Hepatocyte (in vitro differentiated cells): Measurements from ENCODE around the gene MCM3. TPM values are rescaled to one million over a fixed set of nuclear protein-coding genes. Genes with fewer than 3 reads are reported as not detected.

ENCODE experiments used
- DNase-seq: peaks from one replicate; pipeline ENCODE4 v3.0.0-alpha.2; 2016; ENCODE audit warnings: low spot score
- H2AFZ ChIP-seq: fragments of 200-600 bp; sonication (generic); 2 replicates; pipeline ENCODE4 v1.6.0; 2016; ENCODE audit warnings: antibody characterized with exemption, mild to moderate bottlenecking
- H3K27ac ChIP-seq: fragments of 200-600 bp; sonication (generic); 2 replicates; pipeline ENCODE4 v1.5.1; 2016; ENCODE audit warnings: mild to moderate bottlenecking
- H3K27me3 ChIP-seq: fragments of 200-600 bp; sonication (generic); 2 replicates; pipeline ENCODE4 v1.6.1; 2016
- H3K36me3 ChIP-seq: fragments of 200-600 bp; sonication (generic); replicated peaks from 2 replicates; pipeline ENCODE4 v1.5.1; 2016; ENCODE audit warnings: low read depth; ENCODE audit not compliant: insufficient read depth
- H3K4me1 ChIP-seq: fragments of 200-600 bp; sonication (generic); 2 replicates; pipeline ENCODE4 v1.5.1; 2016; ENCODE audit warnings: mild to moderate bottlenecking, moderate library complexity; ENCODE audit not compliant: insufficient read depth
- H3K4me2 ChIP-seq: fragments of 200-600 bp; sonication (generic); 2 replicates; pipeline ENCODE4 v1.6.0; 2016
- H3K4me3 ChIP-seq: fragments of 200-600 bp; sonication (generic); 2 replicates; pipeline ENCODE4 v1.5.1; 2016; ENCODE audit warnings: mild to moderate bottlenecking
- H3K79me2 ChIP-seq: fragments of 200-600 bp; sonication (generic); 2 replicates; pipeline ENCODE4 v1.6.0; 2017; ENCODE audit warnings: mild to moderate bottlenecking
- H3K9me2 ChIP-seq: fragments of 200-600 bp; sonication (generic); replicated peaks from 2 replicates; pipeline ENCODE4 v1.6.0; 2017; ENCODE audit warnings: mild to moderate bottlenecking; ENCODE audit not compliant: insufficient read depth
- H3K9me3 ChIP-seq: fragments of 200-600 bp; sonication (generic); 2 replicates; pipeline ENCODE4 v1.5.1; 2016; ENCODE audit warnings: low read depth, mild to moderate bottlenecking
- H4K20me1 ChIP-seq: fragments of 200-600 bp; sonication (generic); 2 replicates; pipeline ENCODE4 v1.6.0; 2016; ENCODE audit warnings: mild to moderate bottlenecking; ENCODE audit not compliant: insufficient read depth, poor library complexity, severe bottlenecking
- EZH2 ChIP-seq: fragments of 200-600 bp; sonication (generic); IDR thresholded peaks from 2 replicates; pipeline ENCODE4 v1.6.1; 2016; ENCODE audit warnings: antibody characterized with exemption, mild to moderate bottlenecking, borderline replicate concordance
- EZH2phosphoT487 ChIP-seq: fragments of 200-600 bp; sonication (generic); IDR thresholded peaks from one replicate; pipeline ENCODE4 v1.6.1; 2018; ENCODE audit warnings: antibody characterized with exemption, mild to moderate bottlenecking, low read depth, moderate library complexity; ENCODE audit not compliant: unreplicated experiment, severe bottlenecking
- WGBS: methylation state at CpG from one replicate; pipeline ENCODE4 v1.1.6; 2016; ENCODE audit warnings: low lambda C conversion rate; ENCODE audit errors: missing lambda C conversion rate; 5-methylcytosine and 5-hydroxymethylcytosine counted together
- polyA plus RNA-seq: library from polyadenylated mRNA; unstranded; fragments of >200 nt; fragmentation: Nextera tagmentation; extraction: Ambion mirVana; gene quantifications from 2 replicates; pipeline ENCODE4 v1.2.1, GENCODE V29; 2016
- total RNA-seq: library from RNA; depleted of rRNA; stranded (reverse); fragments of >200 nt; gene quantifications from 2 replicates; pipeline ENCODE4 v1.2.3, GENCODE V29; 2014
- TF ChIP-seq, protein P1 (sequence below): fragments of 200-600 bp; sonication (generic); IDR thresholded peaks from 2 replicates; pipeline ENCODE4 v1.5.1; 2016; ENCODE audit warnings: antibody characterized with exemption, mild to moderate bottlenecking; ENCODE audit not compliant: poor library complexity

MCM3 gene
- total and polyA plus RNA-seq, 2 experiments from 2014 or later, result 33.8 to 40.7 TPM

DNA sequence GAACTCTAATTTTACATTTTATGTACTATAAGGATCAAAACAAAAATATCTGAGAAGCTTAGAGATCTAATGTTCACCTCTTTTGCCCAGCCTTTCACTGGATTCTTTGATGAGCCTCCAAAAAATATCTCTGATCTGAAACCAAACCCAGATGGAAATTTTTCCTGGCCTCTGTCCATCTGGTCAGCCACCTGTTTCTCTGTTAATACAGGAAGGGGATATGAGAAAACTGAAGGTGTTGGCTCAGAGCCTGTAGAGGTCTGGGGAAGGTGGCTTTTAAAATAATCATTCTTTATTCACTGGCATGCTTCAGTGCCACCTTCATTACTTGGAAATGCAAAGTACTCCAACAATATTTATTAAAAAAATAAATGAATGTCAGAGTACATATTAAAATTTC is 8.5 kb upstream of the MCM3 start:
- TF ChIP-seq EZH2phosphoT487 (no peak), EZH2 (no peak)
- TF ChIP-seq, protein P1, sequence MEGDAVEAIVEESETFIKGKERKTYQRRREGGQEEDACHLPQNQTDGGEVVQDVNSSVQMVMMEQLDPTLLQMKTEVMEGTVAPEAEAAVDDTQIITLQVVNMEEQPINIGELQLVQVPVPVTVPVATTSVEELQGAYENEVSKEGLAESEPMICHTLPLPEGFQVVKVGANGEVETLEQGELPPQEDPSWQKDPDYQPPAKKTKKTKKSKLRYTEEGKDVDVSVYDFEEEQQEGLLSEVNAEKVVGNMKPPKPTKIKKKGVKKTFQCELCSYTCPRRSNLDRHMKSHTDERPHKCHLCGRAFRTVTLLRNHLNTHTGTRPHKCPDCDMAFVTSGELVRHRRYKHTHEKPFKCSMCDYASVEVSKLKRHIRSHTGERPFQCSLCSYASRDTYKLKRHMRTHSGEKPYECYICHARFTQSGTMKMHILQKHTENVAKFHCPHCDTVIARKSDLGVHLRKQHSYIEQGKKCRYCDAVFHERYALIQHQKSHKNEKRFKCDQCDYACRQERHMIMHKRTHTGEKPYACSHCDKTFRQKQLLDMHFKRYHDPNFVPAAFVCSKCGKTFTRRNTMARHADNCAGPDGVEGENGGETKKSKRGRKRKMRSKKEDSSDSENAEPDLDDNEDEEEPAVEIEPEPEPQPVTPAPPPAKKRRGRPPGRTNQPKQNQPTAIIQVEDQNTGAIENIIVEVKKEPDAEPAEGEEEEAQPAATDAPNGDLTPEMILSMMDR, result no peak
- H3K9me3 ChIP-seq, result no peaks in the 10 kb centered on the region
- no peaks in the 10 kb centered on the region for H3K4me1 ChIP-seq
- H3K4me2 ChIP-seq, result no peak overlapping the region
- no peak overlapping the region for H2AFZ ChIP-seq
- no peaks in the 10 kb centered on the region for H4K20me1 ChIP-seq
- H3K79me2 ChIP-seq, result no peaks in the 10 kb centered on the region
- H3K27ac ChIP-seq, result no peak overlapping the region
- no peak for DNase-seq
- no peaks in the 10 kb centered on the region for H3K27me3 ChIP-seq
- no peaks in the 10 kb centered on the region for H3K9me2 ChIP-seq
- H3K4me3 ChIP-seq, result no peak overlapping the region
- no peaks in the 10 kb centered on the region for H3K36me3 ChIP-seq

DNA sequence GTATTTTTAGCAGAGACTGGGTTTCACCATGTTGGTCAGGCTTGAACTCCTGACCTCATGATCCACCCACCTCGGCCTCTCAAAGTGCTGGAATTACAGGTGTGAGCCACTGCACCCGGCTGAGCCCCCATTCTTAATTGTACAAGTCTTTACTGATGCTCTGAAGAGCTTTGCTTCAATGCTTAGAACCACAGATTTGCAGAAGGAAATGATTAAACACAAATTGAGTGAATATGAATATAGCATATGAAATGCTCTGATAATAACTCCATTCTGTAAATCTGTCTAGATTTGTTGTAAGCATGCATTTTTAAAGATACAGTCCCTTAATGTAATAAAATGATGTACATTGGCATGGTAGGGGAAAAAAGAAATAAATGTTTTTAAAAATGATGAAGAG is 4.3 kb upstream of the MCM3 start:
- no peak overlapping the region for H3K4me3 ChIP-seq
- H3K79me2 ChIP-seq, result peaks cover 4% of the 10 kb centered on the region
- H3K27ac ChIP-seq, result no peak overlapping the region
- WGBS, result 89% methylated on average over 2 of the region's 2 CpGs
- no peaks in the 10 kb centered on the region for H3K9me2 ChIP-seq
- H3K9me3 ChIP-seq, result no peaks in the 10 kb centered on the region
- no peak overlapping the region for H3K4me2 ChIP-seq
- TF ChIP-seq EZH2, result no peak
- no peak for TF ChIP-seq EZH2phosphoT487
- TF ChIP-seq, protein P1, result no peak
- H2AFZ ChIP-seq, result no peak overlapping the region
- no peaks in the 10 kb centered on the region for H4K20me1 ChIP-seq
- H3K27me3 ChIP-seq, result no peaks in the 10 kb centered on the region
- DNase-seq, result no peak
- no peaks in the 10 kb centered on the region for H3K4me1 ChIP-seq
- no peaks in the 10 kb centered on the region for H3K36me3 ChIP-seq

DNA sequence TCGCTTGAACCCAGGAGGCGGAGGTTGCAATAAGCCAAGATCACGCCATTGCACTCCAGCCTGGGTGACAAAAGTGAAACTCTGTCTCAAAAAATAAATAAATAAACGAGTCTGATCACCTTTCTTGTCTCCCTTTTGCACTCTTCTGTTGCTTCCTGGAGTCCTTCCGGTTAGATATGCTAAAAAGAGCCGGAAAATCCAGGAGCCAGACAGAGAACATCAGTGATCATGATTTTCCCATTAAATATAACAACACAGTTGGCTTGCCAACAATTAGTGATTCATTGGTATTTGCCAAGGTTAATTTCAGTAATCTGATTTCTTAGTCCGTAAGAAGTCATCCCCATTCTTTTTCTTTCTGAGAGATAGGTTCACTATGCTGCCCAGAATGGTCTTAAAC is 3.7 kb upstream of the MCM3 start:
- TF ChIP-seq, protein P1, result no peak
- Histone ChIP-seq H3K36me3 (no peaks in the 10 kb centered on the region), H3K9me2 (no peaks in the 10 kb centered on the region), H3K4me2 (no peak overlapping the region), H3K4me1 (no peaks in the 10 kb centered on the region), H3K27me3 (no peaks in the 10 kb centered on the region), H4K20me1 (no peaks in the 10 kb centered on the region), H3K27ac (no peak overlapping the region), H3K79me2 (peaks cover 10% of the 10 kb centered on the region), H3K9me3 (no peaks in the 10 kb centered on the region), H3K4me3 (no peak overlapping the region), H2AFZ (no peak overlapping the region)
- no peak for DNase-seq
- 97% methylated on average over 7 of the region's 7 CpGs for WGBS

DNA sequence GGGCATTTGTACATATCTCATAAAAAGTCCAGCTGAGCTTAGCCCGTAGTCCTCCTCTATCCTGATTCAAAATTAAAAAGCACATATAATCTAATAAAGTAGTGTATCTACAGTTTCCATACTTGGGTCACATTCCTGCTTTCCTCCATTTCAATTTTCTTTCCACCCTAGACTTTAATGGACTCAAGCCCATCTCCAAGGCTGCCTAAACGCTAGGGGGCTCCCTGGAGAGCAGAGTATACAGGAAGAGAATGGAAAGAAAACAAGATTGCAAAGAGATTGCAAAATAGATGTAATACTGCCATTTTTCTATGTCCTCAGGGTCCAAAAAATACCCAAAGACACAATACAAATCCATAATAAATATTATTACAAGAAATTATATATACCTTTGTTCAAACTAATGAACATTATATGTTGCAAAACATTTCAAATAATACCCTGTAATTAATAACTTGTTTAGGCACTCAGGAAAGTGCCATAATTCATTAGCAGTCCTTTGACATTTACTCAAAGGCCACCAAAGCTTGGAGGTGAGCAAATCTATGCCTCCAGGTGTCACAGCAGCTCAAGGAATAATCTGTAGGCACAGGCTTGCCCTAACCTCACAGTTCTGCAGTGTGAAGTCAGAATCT is 2.4 kb upstream of the MCM3 start:
- H2AFZ ChIP-seq, result peak overlapping the region; percentile 60
- peaks cover 22% of the 10 kb centered on the region for H3K79me2 ChIP-seq
- 11% methylated on average over 2 of the region's 2 CpGs for WGBS
- no peaks in the 10 kb centered on the region for H4K20me1 ChIP-seq
- no peak overlapping the region for H3K27ac ChIP-seq
- TF ChIP-seq, protein P1, result peak; percentile 59
- TF ChIP-seq EZH2phosphoT487, result no peak
- no peak overlapping the region for H3K4me3 ChIP-seq
- no peaks in the 10 kb centered on the region for H3K4me1 ChIP-seq
- H3K27me3 ChIP-seq, result no peaks in the 10 kb centered on the region
- no peaks in the 10 kb centered on the region for H3K36me3 ChIP-seq
- H3K9me3 ChIP-seq, result no peaks in the 10 kb centered on the region
- no peak overlapping the region for H3K4me2 ChIP-seq
- H3K9me2 ChIP-seq, result no peaks in the 10 kb centered on the region
- peak; percentile 76 for DNase-seq
